Psoas muscle (tissue), 8 donors: ENCODE data around the gene CDH4. TPM values are rescaled to one million over a fixed set of nuclear protein-coding genes. Genes with fewer than 3 reads are reported as not detected.

ENCODE experiments used
- ATAC-seq, 4 donors: fragments of 200-7000 bp; cut with Tn5 transposase; one replicate each; pipeline ENCODE4 v1.9.1; 2020; ENCODE audit warnings: moderate library complexity in 3 of 4, mild to moderate bottlenecking in 2 of 4
- DNase-seq, 2 donors: peaks; one replicate each; pipeline ENCODE4 v3.0.0-alpha.2; 2020
- H3K27ac ChIP-seq: fragments of 200-600 bp; one replicate; pipeline ENCODE4 v1.8.0; 2022
- H3K27me3 ChIP-seq, 3 donors: fragments of 200-600 bp in 1 of 3; one replicate each; pipeline versions ENCODE4 v1.6.1 to v1.8.0; 2013 to 2022; ENCODE audit warnings: low read length in 2 of 3, mild to moderate bottlenecking in 2 of 3, moderate library complexity in 1 of 3; ENCODE audit not compliant: insufficient read depth in 3 of 3
- H3K36me3 ChIP-seq, 2 donors: fragments of 200-600 bp in 1 of 2; one replicate each; pipeline versions ENCODE4 v1.6.1 to v1.8.0; 2013 to 2022; ENCODE audit warnings: low read depth in 1 of 2, mild to moderate bottlenecking in 1 of 2, moderate library complexity in 1 of 2; ENCODE audit not compliant: insufficient read depth in 1 of 2
- H3K4me1 ChIP-seq: fragments of 200-600 bp; one replicate; pipeline ENCODE4 v1.8.0; 2022
- H3K4me3 ChIP-seq: fragments of 200-600 bp; one replicate; pipeline ENCODE4 v1.8.0; 2022; ENCODE audit warnings: mild to moderate bottlenecking
- H3K9me3 ChIP-seq: fragments of 200-600 bp; one replicate; pipeline ENCODE4 v1.8.0; 2022
- CTCF ChIP-seq: fragments of 200-600 bp; IDR thresholded peaks from one replicate; pipeline ENCODE4 v1.8.0; 2022; ENCODE audit warnings: antibody characterized with exemption
- WGBS, 3 donors: extraction: QIAGEN DNeasy Blood & Tissue Kit; methylation state at CpG; one replicate each; pipeline versions ENCODE4 v1.1.6 to v1.1.7; 2013; 5-methylcytosine and 5-hydroxymethylcytosine counted together
- intact Hi-C, 2 donors: fragments of 100-400 bp; cut with DNase I; formaldehyde crosslinking; loops; one replicate each; pipeline versions ENCODE4 v1.11.0 to v1.14.2; 2022
- polyA plus RNA-seq, 3 donors: library from polyadenylated mRNA; stranded (reverse); fragments of 200-250 nt; gene quantifications; one replicate each; pipeline ENCODE4 v1.2.3, GENCODE V29; 2013
- total RNA-seq, 4 donors: library from RNA; stranded (reverse); fragmentation: NEBNext Ultra II Directional in 2 of 4; extraction: Animal tissue kit (Norgen Biotek cat#: 25700) in 2 of 4; gene quantifications; one replicate each; pipeline versions ENCODE4 v1.2.1 to v1.2.4, GENCODE V29; 2021 to 2023
- donor health status: healthy with polysubstance abuse.
- donor health status: DM: no; HTN: no; CAD: no; lungs with moderate emphysema.
- donor health status: Bipolar disorder and iron deficiency.
- donor health status: healthy.
- donor health status: DM: yes; HTN: yes; CAD: no.
- donor health status: DM: no; HTN: no; CAD: no.
- donor health status: DM: no; HTN: no; CAD: no.
- donor health status: DM: yes; HTN: yes; CAD: no.

Gene CDH4
- total and polyA plus RNA-seq, 7 donors = 0.26 to 1.0 (median 0.34) TPM

GRCh38 chr20:61623451-61623850, 371.4 kb downstream of the CDH4 start:
- TF ChIP-seq CTCF = no peak
- H3K36me3 ChIP-seq = no peaks in the 10 kb centered on the region
- WGBS, 3 donors = 86 to 89% (median 88%) methylated on average over 11 of the region's 11 CpGs
- H3K9me3 ChIP-seq = no peaks in the 10 kb centered on the region
- no peak overlapping the region for H3K27ac ChIP-seq
- H3K4me1 ChIP-seq = no peaks in the 10 kb centered on the region
- peaks cover 0 to 11% (median 11%) of the 10 kb centered on the region in 3 donors for H3K27me3 ChIP-seq
- ATAC-seq = no peak
- intact Hi-C loops = no loop called here
- no peak overlapping the region for H3K4me3 ChIP-seq
- no peak for DNase-seq

GRCh38 chr20:61625246-61625645, 373.2 kb downstream of the CDH4 start:
- Histone ChIP-seq H3K9me3 (no peaks in the 10 kb centered on the region), H3K4me3 (no peak overlapping the region), H3K4me1 (no peaks in the 10 kb centered on the region), H3K36me3 (no peaks in the 10 kb centered on the region), H3K27ac (no peak overlapping the region), H3K27me3 (peaks cover 0 to 24% (median 11%) of the 10 kb centered on the region in 3 donors)
- 89 to 92% (median 90%) methylated on average over 8 of the region's 8 CpGs for WGBS, 3 donors
- intact Hi-C loops = no loop called here
- DNase-seq (no peak), ATAC-seq (no peak)
- TF ChIP-seq CTCF = no peak

- no peak for ATAC-seq
- no peak for DNase-seq
- H3K27ac ChIP-seq = no peak overlapping the region
- 65 to 72% (median 68%) methylated on average over 12 of the region's 12 CpGs for WGBS, 3 donors
- no peaks in the 10 kb centered on the region for H3K9me3 ChIP-seq
- H3K4me1 ChIP-seq = no peaks in the 10 kb centered on the region
- no peak for TF ChIP-seq CTCF
- H3K4me3 ChIP-seq = no peak overlapping the region
- intact Hi-C loops = no loop called here
- H3K36me3 ChIP-seq = no peaks in the 10 kb centered on the region
- H3K27me3 ChIP-seq = peaks cover 0 to 24% (median 9%) of the 10 kb centered on the region in 3 donors
Observed at GRCh38 chr20:61626412-61626811, 374.4 kb downstream of the CDH4 start.

GRCh38 chr20:61627791-61628415, 375.8 kb downstream of the CDH4 start:
- WGBS, 3 donors = 64 to 65% (median 65%) methylated on average over 24 to 27 of the region's 27 CpGs

More at GRCh38 chr20:61627791-61628415, 375.8 kb downstream of the CDH4 start:
- no peak for TF ChIP-seq CTCF
- no peak overlapping the region for H3K4me3 ChIP-seq
- no peaks in the 10 kb centered on the region for H3K9me3 ChIP-seq
- intact Hi-C loops = no loop called here
- peaks cover 0 to 24% (median 9%) of the 10 kb centered on the region in 3 donors for H3K27me3 ChIP-seq
- no peaks in the 10 kb centered on the region for H3K36me3 ChIP-seq
- no peaks in the 10 kb centered on the region for H3K4me1 ChIP-seq
- DNase-seq (no peak), ATAC-seq (no peak)
- H3K27ac ChIP-seq = no peak overlapping the region
